ENCODE data around the gene RRAS2. TPM values are rescaled to one million over a fixed set of nuclear protein-coding genes. Genes with fewer than 3 reads are reported as not detected.
A peak's percentile ranks its signal among the peaks of the same experiment; 100 is the strongest.

Gene RRAS2
- total RNA-seq, 4 donors from 2014 or later = 26.4 to 36.7 (median 31.8) TPM

- no peak overlapping the region for H3K4me3 ChIP-seq (ENCODE audit: low read depth, poor library complexity, severe bottlenecking)
- intact Hi-C loops (cut with DNase I; ENCODE audit: low total_unique reads) = no loop called here
- 100% methylated on average over 1 of the region's 1 CpG for WGBS, 2 donors
- no peak for DNase-seq (ENCODE audit: low spot score in 2 of 2)
- TF ChIP-seq POLR2A (IDR thresholded peaks at IDR 0.05) (no peak), CTCF (IDR thresholded peaks at IDR 0.05) (no peak)
These were observed 52.5 kb downstream of the RRAS2 start for GRCh38 chr11:14306481-14306880.

GRCh38 chr11:14305649-14306048, 53.3 kb downstream of the RRAS2 start:
- WGBS, 2 donors = 96 to 98% methylated on average over 7 of the region's 7 CpGs
- TF ChIP-seq CTCF (IDR thresholded peaks at IDR 0.05) (no peak), POLR2A (IDR thresholded peaks at IDR 0.05) (no peak)
- H3K4me3 ChIP-seq (ENCODE audit: low read depth, poor library complexity, severe bottlenecking) = no peak overlapping the region
- intact Hi-C loops (cut with DNase I; ENCODE audit: low total_unique reads) = no loop called here
- no peak for DNase-seq (ENCODE audit: low spot score in 2 of 2)

GRCh38 chr11:14304601-14305000, 54.4 kb downstream of the RRAS2 start:
- no peak for TF ChIP-seq CTCF (IDR thresholded peaks at IDR 0.05)
- no peak for TF ChIP-seq POLR2A (IDR thresholded peaks at IDR 0.05)
- H3K4me3 ChIP-seq (ENCODE audit: low read depth, poor library complexity, severe bottlenecking) = no peak overlapping the region
- intact Hi-C loops (cut with DNase I; ENCODE audit: low total_unique reads) = no loop called here
- no peak for DNase-seq (ENCODE audit: low spot score in 2 of 2)

GRCh38 chr11:14300661-14301304, 58.2 kb downstream of the RRAS2 start:
- intact Hi-C loops (cut with DNase I; ENCODE audit: low total_unique reads) = no loop called here
- TF ChIP-seq CTCF (IDR thresholded peaks at IDR 0.05) (no peak), POLR2A (IDR thresholded peaks at IDR 0.05) (no peak)
- H3K4me3 ChIP-seq (ENCODE audit: low read depth, poor library complexity, severe bottlenecking) = no peak overlapping the region
- 32 to 34% methylated on average over 6 of the region's 6 CpGs for WGBS, 2 donors
- peak in 1 of 2 donors; percentile 50 for DNase-seq (ENCODE audit: low spot score in 2 of 2)

GRCh38 chr11:14299921-14300320, 59.1 kb downstream of the RRAS2 start:
- TF ChIP-seq CTCF (IDR thresholded peaks at IDR 0.05) (no peak), POLR2A (IDR thresholded peaks at IDR 0.05) (no peak)
- 67 to 86% methylated on average over 1 of the region's 1 CpG for WGBS, 2 donors
- H3K4me3 ChIP-seq (ENCODE audit: low read depth, poor library complexity, severe bottlenecking) = no peak overlapping the region
- no peak for DNase-seq (ENCODE audit: low spot score in 2 of 2)
- intact Hi-C loops (cut with DNase I; ENCODE audit: low total_unique reads) = loop anchor here (10.0 kb wide), 1 partner anchor 155 kb away; no protein-coding TSS in a partner anchor

- H3K4me3 ChIP-seq (ENCODE audit: low read depth, poor library complexity, severe bottlenecking) = no peak overlapping the region
- TF ChIP-seq POLR2A (IDR thresholded peaks at IDR 0.05) (no peak), CTCF (IDR thresholded peaks at IDR 0.05) (no peak)
- intact Hi-C loops (cut with DNase I; ENCODE audit: low total_unique reads) = loop anchor here (10.0 kb wide), 1 partner anchor 164 kb away; no protein-coding TSS in a partner anchor
- 86 to 87% methylated on average over 3 of the region's 3 CpGs for WGBS, 2 donors
- no peak for DNase-seq (ENCODE audit: low spot score in 2 of 2)
These were observed 68.6 kb downstream of the RRAS2 start for GRCh38 chr11:14290422-14290821.
